SKM-1 (cell line): ENCODE data around the gene KDM2A.
A peak's percentile ranks its signal among the peaks of the same experiment; 100 is the strongest.
"Not testable (repeated sequence)": the region's sequence is repeated elsewhere in the genome, so short reads cannot be mapped to it uniquely, and the experiment has no call there.

Source experiments
- DNase-seq: peaks from one replicate; lab custom pipeline; 2025; ENCODE audit not compliant: unreplicated experiment; lab: John Stamatoyannopoulos, UW

The KDM2A gene

DNA sequence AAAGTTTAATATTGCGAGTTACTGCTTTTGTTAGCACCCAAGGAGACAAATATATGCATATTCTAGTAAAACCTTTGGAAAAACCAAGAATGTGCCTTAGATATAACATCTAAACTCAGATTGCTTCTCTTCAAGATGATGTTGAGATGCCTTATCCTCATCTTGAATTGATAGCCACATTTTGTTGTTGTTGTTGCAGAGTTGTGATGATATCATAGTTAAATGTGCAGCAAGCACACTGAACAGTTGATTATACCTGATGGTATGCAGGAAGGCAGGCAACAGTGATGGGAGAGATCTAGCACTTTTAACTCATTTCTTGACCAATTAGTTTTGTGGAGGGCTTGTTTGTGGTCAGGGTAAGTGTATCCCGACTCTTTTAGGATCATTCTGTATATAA, 48.0 kb downstream of the KDM2A start:
- DNase-seq = no peak

DNA sequence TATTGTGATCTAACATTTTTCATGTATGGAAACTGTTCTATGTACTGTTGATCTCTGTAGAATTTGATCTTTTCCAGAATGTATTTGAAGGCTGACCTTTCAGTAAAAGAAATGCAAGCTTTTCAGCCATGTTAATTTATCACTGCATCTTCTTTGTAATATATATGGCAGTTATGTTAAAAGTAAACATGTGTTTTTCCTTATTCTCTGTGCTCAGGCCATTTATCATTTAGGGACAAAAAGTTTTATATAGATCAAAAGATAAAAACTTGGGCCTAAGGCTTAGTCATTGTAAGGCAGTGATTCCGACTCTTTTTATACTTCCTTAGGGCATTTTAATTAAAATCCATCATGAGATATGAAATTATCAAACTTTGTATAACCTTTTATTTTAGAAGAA, 48.7 kb downstream of the KDM2A start:
- DNase-seq = no peak

DNA sequence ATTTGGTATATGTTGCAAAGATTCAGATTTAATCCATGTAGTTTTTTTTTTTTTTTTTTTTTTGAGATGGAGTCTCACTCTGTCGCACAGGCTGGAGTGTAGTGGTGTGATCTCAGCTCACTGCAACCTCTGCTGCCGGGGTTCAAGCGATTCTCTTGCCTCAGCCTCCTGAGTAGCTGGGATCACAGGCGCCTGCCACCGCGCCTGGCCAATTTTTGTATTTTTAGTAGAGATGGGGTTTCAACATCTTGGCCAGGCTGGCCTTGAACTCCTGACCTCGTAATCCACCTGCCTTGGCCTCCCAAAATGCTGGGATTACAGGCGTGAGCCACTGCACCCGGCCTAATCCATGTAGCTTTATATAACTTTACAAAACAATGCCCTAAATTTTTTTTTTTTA, 49.8 kb downstream of the KDM2A start:
- not testable (repeated sequence) for DNase-seq

DNA sequence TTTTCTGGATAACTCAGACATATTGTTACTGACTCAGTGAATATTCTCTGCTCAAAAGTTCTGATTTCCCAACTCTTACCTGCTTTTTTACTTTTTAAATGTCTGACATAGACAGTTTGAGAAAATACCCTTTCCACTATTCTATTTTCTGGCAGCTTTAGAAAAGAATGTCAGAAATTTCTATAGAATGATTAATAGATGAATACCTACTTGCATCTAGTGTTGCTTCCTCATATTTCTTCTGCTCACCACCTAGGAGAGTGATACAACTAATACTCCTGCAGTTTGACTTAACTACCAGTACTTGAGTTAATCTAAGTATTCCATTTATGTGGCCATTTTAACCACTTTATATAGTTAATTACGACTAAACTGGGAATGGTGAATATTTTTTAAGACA, 55.2 kb downstream of the KDM2A start:
- no peak for DNase-seq

DNA sequence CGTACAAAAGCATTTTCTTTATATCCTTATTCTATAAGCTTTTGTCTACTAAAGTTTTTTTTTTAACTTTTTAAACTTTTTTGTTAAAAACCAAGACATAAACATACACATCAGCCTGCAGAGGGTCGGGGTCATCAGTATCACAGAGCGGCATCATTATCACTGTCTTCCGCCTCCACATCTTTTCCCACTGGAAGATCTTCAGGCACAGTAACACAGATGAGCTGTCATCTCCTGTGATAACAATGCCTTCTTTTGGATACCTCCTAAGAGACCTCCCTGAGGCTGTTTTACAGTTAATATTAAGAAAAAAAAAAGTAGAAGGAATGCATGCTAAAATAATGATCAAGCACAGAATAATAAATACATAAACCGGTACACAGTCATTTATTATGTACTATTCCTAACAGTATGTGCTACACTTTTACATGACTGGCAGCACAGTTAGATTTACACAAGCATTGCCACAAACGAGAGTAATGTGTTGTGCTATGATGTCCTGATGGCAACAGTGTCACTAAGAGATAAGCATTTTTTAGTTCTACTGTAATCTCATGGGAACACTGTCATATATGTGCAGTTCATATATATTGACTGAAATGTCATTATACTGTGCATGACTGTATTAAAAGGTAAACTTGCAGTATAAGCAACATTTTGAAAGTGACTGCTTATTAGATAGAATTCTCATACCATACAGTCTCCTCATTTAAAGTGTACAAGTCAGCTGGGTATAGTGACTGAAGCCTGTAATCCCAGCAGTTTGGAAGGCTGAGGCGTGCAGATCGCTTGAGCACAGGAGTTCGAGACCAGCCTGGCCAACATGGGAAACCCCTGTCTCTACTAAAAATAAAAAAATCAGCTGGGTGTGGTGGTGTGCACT, 58.6 kb downstream of the KDM2A start:
- no peak for DNase-seq

DNA sequence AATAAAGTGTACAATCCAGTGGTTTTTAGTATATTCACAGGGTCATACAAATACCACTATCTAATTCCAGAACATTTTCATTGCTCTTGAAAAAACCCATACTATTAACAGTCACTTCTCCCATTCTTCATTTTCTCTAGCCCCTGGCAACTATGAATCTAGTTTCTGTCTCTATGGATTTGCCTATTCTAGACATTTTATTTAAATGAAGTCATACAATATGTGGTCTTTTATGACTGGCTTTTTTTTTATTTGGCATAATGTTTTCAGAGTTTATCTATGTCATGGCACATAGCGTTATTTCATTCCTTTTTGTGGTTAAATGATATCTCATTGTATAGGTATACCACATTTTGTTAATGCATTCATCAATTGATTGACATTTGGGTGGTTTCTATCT, 59.4 kb downstream of the KDM2A start:
- no peak for DNase-seq

DNA sequence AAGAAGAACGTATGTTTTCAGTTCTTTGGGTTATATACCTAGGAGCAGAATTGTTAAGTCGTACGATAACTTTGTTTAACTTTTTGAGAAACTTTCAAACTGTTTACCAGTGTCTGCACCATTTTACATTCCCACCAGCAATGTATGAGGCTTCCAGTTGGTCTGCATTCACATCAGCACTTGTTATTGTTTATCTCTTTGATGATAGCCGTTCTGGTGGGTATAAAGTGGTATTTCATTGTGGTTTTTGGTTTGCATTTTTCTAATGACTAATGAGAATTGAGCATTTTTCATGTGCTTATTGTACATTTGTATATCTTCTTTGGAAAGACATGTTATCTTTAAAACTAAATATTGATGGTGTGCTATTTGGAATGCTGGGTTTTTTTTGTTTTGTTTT, 59.8 kb downstream of the KDM2A start:
- DNase-seq = no peak

DNA sequence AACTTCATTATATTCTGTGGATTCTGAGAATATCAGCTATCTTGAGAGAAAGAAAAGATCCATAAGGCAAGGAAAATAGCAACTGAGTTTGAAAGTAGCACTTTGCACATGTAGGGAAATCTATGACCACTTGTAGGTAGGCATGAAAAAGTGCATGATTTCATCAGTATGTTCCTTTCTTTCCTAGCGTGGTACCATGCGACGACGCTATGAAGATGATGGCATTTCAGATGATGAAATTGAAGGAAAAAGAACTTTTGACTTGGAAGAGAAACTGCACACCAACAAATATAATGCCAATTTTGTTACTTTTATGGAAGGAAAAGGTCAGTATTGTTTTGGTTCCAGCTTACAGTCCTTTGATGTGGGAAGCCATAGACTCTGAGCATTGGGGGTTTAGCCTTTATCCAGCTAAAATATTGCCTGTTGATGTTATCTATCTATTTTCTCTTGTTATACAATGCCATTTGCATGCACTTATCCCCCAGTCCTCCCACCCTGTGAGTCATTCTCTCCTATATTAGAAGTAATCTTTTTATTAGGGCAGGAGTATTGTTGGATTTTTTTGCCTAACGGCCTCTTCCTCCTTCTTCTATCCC, 60.9 kb downstream of the KDM2A start:
- no peak for DNase-seq

DNA sequence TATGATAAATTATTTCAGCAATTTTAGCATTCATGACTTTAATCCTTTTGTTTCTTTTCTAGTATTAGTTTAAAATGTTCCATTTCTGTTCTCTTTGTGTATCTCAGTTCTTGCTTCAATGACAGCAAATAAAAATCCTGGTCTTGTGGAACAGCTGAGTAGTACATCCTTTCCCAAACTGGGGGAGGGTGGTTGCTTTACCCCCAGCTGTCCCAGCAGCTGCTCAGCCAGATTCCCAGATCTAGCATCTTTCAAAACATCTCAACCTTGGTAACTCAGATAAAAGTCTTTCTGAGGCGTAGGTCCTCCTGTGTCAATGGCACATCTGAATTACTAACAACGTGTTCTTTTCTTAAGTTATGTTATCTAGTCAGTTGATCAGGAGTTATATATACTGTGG, 75.0 kb downstream of the KDM2A start:
- DNase-seq = no peak

DNA sequence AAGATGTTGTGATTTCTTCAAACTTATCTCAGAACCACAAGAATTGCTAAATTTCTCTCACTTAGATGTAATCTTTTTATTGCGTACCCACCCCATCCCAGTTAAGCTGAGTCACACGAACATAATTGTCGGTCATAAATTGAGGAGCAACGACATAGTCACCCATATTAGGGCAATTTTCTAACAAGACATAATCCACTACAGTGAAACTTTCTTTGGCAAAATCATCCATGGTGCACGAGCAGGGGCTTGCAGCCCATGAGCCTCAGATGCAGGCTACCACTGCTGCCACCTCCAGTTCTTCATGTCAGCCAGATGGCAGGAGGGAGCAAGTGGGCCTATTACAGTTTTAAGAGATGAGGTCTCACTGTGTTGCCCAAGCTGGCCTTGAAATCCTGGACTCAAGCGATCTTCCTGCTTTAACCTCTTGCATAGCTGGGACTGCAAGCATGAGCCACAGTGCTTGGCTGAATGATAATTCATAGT, 77.0 kb downstream of the KDM2A start:
- no peak for DNase-seq

DNA sequence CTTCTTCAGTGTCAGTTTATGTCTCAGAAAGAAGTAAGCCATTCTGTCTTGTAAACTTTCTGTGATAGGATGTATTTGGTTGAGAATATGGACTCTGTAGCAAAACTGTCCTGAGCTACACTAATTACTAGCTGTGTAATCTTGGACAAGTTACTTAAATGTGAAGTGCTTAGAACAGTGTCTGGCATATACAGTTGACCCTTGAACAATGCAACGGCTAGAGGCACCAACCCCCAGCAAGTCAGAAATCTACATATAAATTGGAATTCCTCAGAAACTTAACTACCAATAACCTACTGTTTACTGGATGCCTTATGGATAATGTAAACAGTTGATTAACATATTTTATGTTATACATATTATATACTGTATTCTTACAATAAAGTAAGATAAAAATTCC, 78.5 kb downstream of the KDM2A start:
- no peak for DNase-seq

DNA sequence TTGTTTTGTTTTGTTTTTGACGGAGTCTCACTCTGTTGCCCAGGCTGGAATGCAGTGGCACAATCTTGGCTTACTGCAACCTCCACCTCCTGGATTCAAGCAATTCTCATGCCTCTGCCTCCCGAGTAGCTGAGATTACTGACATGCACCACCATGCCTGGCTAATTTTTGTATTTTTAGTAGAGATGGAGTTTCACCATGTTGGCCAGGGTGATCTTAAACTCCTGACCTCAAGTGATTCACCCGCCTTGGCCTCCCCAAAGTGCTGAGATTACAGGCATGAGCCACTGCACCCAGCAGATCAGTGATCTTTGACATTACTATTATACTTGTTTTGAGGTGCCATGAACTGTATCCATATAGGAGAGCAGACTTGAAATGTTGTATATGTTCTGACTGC, 79.7 kb downstream of the KDM2A start:
- not testable (repeated sequence) for DNase-seq

DNA sequence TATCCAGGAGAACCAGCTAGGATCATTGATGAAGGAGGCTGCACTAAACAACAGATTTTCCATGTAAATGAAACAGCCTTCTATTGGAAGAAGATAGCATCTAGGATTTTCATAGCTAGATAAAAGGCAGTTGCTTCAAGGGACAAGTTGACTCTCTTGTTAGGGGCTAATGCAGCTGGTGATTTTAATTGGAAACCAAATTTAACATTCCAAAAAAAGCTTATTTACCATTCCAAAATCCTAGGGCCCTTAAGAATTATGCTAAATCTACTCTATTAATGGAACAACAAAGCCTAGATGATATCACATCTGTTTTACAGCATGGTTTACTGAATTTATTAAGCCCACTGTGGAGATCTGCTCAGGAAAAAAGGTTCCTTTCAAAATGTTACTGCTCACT, 80.7 kb downstream of the KDM2A start:
- no peak for DNase-seq

DNA sequence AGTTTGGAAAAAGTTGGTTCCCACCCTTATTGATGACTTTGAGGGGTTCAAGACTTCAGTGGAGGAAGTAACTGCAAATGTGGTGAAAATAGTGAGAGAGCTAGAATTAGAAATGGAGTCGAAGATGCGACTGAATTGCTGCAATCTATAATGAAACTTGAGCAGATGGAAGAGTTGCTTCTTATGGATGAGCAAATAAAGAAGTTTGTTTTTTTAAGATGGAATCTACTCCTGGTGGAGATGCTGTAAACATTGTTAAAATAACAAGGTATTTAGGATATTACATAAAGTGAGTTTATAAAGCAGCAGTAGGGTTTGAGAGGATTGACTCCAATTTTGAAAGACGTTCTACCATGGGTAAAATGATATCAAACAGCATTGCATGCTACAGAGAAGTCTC, 83.0 kb downstream of the KDM2A start:
- DNase-seq = no peak

DNA sequence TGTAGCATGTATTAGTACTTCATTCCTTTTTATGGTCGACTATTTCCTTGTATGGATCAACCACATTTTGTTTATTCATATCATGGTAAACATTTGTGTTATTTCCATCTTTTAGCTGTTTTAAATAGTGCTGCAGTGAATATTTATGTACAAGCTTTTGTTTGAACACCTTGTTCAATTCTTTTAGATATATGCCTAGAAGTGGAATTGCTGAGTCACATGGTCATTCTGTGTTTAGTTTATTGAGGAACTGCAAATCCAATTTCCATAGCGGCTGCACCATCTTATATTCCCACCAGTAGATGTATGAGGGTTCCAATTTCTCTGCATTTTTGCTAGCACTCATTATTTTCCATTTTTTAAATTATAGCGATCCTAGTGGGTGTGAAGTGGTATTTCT, 85.8 kb downstream of the KDM2A start:
- no peak for DNase-seq

DNA sequence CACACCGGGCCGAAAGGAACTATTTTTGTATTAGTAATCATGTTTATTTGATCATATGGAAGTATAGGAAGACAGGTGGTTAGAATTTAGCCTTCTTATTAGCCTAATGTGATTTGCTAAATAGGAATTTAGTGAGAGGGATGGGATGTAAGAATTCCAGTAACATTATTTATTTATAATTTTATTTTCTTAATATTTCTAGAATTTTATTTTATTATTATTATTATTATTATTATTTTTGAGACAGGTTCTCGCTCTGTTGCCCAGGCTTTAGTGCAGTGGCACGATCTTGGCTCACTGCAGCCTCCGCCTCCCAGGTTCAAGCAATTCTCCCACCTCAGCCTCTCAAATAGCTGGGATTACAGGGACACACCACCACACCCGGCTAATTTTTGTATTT, 90.2 kb downstream of the KDM2A start:
- not testable (repeated sequence) for DNase-seq

DNA sequence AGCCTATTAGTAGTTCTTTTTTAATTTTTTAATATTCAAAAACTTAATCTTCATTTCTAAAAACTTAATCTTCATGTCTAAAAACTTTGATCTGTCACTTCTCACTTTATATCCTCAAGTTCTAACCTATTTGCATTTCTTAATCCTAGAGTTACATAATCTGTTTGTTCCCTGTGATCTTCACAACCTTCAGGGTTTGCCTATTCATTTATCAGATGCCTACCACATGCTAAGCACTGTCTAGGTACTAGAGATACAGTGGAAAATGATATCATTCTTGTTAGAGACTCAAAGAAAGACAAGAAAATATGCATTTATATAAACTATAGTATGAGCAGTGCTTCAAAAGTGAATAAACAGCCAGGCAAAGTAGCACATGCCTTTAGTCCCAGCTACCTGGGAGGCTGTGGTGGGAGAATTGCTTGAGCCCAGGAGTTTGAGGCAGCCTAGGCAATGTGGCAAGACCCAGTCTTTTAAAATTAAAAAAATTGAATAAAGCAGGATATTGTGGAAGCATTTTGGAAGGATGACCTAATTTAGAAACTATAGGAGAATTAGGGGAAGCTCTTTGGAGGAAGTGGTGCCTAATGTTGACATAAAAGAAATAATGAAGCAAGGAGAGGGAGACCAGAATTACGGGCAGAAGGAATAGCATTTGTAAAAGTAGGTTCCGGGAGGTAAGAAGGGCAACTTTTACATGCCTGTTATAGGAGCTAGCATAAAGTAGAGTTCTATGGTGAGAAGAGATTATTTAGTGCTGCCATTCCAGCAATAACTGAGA, 92.8 kb downstream of the KDM2A start:
- peak; percentile 41 for DNase-seq

DNA sequence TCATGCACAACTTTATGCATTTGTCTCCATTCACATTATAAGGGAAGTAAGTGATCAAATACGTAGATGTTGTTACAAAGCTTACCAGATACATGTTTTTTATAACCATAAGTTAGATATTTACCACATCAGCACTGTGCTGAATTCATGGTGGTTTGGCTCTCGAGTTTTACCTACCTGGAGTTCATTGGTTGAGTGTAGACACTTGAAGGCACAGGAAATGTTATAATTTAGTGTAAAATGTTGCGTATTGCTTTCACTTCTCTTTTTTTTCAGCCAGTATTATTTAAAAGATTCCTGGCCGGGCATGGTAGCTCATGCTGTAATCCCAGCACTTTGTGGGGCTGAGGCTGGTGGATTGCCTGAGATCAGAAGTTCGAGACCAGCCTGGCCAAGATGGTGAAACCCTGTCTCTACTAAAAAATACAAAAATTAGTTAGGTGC, 94.1 kb downstream of the KDM2A start:
- DNase-seq = peak; percentile 70

DNA sequence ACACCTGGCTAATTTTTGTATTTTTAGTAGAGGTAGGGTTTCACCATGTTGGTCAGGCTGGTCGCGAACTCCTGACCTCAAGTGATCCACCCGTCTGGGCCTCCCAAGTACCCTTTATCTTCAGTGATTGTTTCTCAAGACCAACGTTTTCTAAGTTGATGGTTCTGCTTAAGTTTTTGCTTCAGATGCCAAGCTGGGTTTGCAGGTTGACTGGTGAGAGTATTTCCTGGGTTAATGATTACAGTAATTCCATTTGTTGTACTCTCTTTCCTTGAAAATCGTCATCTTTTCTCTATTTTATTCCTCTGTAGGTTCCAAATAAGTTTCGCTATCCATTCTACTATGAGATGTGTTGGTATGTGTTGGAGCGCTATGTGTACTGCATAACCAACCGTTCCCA, 108.7 kb downstream of the KDM2A start:
- no peak for DNase-seq

DNA sequence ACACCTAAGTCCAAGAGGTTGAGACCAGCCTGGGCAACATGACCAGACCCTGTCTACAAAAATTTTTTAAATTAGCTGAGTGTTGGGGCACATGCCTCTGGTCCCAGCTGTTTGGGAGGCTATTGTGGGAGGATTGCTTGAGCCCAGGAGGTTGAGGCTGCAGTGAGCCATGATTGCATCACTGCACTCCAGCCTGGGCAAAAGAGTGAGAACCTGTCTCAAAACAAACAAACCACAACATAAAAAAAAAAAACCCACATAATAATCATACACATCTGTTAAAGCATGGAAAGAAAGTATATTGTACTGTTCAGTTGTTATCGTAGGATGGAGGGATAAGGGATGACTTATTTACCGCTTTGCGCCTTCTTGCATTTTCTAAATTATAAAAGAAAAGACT, 111.3 kb downstream of the KDM2A start:
- no peak for DNase-seq

DNA sequence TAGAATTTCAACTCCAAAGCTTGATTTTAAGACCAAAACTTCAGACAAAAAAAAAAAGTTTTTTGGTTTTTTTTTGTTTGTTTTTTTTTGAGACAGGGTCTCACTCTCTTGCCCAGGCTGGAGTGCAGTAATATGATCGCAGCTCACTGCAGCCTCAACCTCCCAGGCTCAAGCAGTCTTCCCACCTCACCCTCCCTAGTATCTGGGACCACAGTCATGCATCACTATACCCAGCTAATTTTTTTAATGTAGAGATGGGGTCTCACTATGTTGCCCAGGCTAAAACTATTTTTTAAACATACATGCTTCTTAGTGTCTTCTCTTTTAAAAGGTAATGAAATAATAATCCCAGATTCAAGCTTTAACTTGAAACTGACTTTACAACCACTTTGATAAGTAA, 111.8 kb downstream of the KDM2A start:
- no peak for DNase-seq
